ENCODE data around the gene FBXL12. TPM values are rescaled to one million over a fixed set of nuclear protein-coding genes. Genes with fewer than 3 reads are reported as not detected.

FBXL12 gene
- total RNA-seq (2021; ENCODE audit: unreplicated experiment) (21.9 TPM), Bru-seq, nascent RNA (percentile 66 among the genes with signal in this experiment), BruChase-seq, experiment 1, labeled RNA remaining after a 6-hour chase (percentile 55 among the genes with signal in this experiment), BruChase-seq, experiment 2, labeled RNA remaining after a 2-hour chase (percentile 63 among the genes with signal in this experiment)
- 19.6 and 23.4 TPM in 2 replicates for polyA plus RNA-seq (2012)
- long read RNA-seq, transcript FBXL12-201 (3 exons, 1,852 nt): major isoform, 17 of 34 reads
- long read RNA-seq, partial matches to known transcripts: 1 of 34 reads
- long read RNA-seq, other reads (novel, unspliced or antisense): 11 of 34 reads

- H3K9me2 ChIP-seq (ENCODE audit: insufficient read depth): no peaks in the 10 kb centered on the region
- peaks cover 37% of the 10 kb centered on the region for H3K79me2 ChIP-seq (ENCODE audit: insufficient read depth, low read length)
- peak within 1 kb of the TSS; percentile 93 for H3K4me2 ChIP-seq (ENCODE audit: low read length)
- H3K4me1 ChIP-seq (ENCODE audit: control insufficient read depth in 1 of 2, insufficient read depth in 2 of 2, low read length in 2 of 2): peaks cover 13 to 14% of the 10 kb centered on the region in 2 experiments; a peak in 3 of 4 replicates
- ChIA-PET RAD21 (ENCODE audit: low non-redundant PET in 1 of 2, low total read pairs in 2 of 2, uncharacterized antibody in 2 of 2, unreplicated experiment in 2 of 2) (interaction anchor here in 1 of 2 experiments (0.6 kb wide), 1 partner anchor 607 kb away, joined by 8 read pairs; no protein-coding TSS in a partner anchor), CTCF (interaction anchor here (0.6 to 0.9 kb wide), 2 partner anchors 9 to 540 kb away, joined by 3 to 4 read pairs; partner anchors contain the start of gene UBL5), POLR2A (interaction anchor here (0.6 to 1.4 kb wide), 3 partner anchors 9 to 384 kb away, joined by 3 to 11 read pairs (median 3); partner anchors contain the start of genes UBL5, ZNF266 and ZNF561)
- H3K36me3 ChIP-seq (ENCODE audit: control insufficient read depth in 1 of 2, insufficient read depth in 2 of 2, low read length in 2 of 2): peaks cover 0 to 5% of the 10 kb centered on the region in 2 experiments; a peak in 1 of 4 replicates
- DNase-seq (ENCODE audit: low read depth, low spot score) (peak; percentile 99), ATAC-seq (peak; percentile 87)
- intact Hi-C loops (cut with micrococcal nuclease): loop anchor here (1.0 kb wide), 1 partner anchor 145 kb away; no protein-coding TSS in a partner anchor
- peak within 1 kb of the TSS; percentile 89 to 96 for H3K4me3 ChIP-seq (replicated peaks in 1 of 2; ENCODE audit: low read depth in 1 of 2, low read length in 2 of 2)
- no peaks in the 10 kb centered on the region for H3K27me3 ChIP-seq (ENCODE audit: insufficient read depth, low read length)
- TF ChIP-seq ELF1 (IDR thresholded peaks at IDR 0.05; ENCODE audit: borderline replicate concordance, low read depth) (peak; percentile 41), POLR2A (IDR thresholded peaks at IDR 0.05; ENCODE audit: borderline replicate concordance, extremely low read depth, insufficient read depth, insufficient read length) (peak; percentile 57), YY1 (IDR thresholded peaks at IDR 0.05; ENCODE audit: extremely low read depth, insufficient replicate concordance, low read depth, low read length) (peak; percentile 84), POLR2AphosphoS5 (IDR thresholded peaks at IDR 0.05; ENCODE audit: low read depth, low read length) (peak; percentile 86), CBX3 (IDR thresholded peaks at IDR 0.05; ENCODE audit: low read depth) (no peak), SP1 (IDR thresholded peaks at IDR 0.05; ENCODE audit: low read depth) (peak; percentile 74), ZFX (IDR thresholded peaks at IDR 0.05) (no peak)
- no peaks in the 10 kb centered on the region for H4K20me1 ChIP-seq (ENCODE audit: insufficient read depth)
- H2AFZ ChIP-seq (ENCODE audit: low read depth, low read length, poor library complexity, severe bottlenecking): no peak within 1 kb of the TSS
- no TSS peak for BruUV-seq (replicated peaks)
- no peaks in the 10 kb centered on the region for H3K9me3 ChIP-seq (ENCODE audit: control insufficient read depth in 1 of 2, insufficient read depth in 1 of 2, low read depth in 1 of 2, low read length in 2 of 2)
- peak within 1 kb of the TSS; percentile 98 for H3K27ac ChIP-seq (ENCODE audit: low read depth, low read length)
- H3K9ac ChIP-seq (ENCODE audit: low read length): peak within 1 kb of the TSS; percentile 86
These were observed at the start of gene FBXL12 for GRCh38 chr19:9818734-9819595. Gene FBXL12, minus strand, starts transcription at chr19:9819079. Its CDS starts 266 bp downstream, at chr19:9818813.

Data from HCT116 (cell line).